Cardiac fibroblast (primary cell): ENCODE data around the gene ZNF665.
"Not testable (repeated sequence)": the region's sequence is repeated elsewhere in the genome, so short reads cannot be mapped to it uniquely, and the experiment has no call there.

Experiments used
- DNase-seq, 2 donors: peaks; one replicate each; pipeline versions ENCODE4 v3.0.0 to v3.0.0-alpha.2; 2010; ENCODE audit warnings: low read depth in 2 of 2
- H3K4me3 ChIP-seq, 2 donors: replicated peaks in 1 of 2; 1 replicate in 1 of 2; 2 replicates in 1 of 2; pipeline ENCODE4 v1.5.1; 2011; ENCODE audit warnings: low read depth in 2 of 2, low read length in 2 of 2, mild to moderate bottlenecking in 2 of 2, moderate library complexity in 1 of 2
- TF ChIP-seq, protein P1 (sequence below): IDR thresholded peaks from one replicate; pipeline ENCODE4 v1.5.1; 2011; ENCODE audit warnings: low read depth, mild to moderate bottlenecking, low read length, inconsistent platforms

Gene ZNF665

DNA sequence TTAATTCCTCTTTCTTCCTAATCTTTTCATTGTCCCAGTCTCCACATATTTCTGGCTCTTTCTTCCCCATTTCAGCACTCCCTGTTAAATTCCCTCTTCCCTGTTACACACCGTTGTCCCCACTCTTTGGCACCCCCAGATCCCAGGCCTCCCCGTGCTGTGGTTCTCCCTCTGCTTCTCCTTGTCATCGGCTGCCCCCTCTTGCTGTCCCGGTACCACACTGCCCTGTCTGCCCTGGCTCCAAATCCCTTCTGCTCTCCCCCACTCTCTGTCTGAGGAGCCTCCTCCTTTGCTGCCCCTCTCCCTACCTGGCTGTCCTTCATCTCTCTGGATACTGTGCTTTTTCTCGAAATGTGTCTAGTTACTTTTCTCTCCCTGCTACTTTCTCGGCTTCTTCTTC lies 61.4 kb downstream of the ZNF665 start:
- DNase-seq, result no peak
- TF ChIP-seq, protein P1, sequence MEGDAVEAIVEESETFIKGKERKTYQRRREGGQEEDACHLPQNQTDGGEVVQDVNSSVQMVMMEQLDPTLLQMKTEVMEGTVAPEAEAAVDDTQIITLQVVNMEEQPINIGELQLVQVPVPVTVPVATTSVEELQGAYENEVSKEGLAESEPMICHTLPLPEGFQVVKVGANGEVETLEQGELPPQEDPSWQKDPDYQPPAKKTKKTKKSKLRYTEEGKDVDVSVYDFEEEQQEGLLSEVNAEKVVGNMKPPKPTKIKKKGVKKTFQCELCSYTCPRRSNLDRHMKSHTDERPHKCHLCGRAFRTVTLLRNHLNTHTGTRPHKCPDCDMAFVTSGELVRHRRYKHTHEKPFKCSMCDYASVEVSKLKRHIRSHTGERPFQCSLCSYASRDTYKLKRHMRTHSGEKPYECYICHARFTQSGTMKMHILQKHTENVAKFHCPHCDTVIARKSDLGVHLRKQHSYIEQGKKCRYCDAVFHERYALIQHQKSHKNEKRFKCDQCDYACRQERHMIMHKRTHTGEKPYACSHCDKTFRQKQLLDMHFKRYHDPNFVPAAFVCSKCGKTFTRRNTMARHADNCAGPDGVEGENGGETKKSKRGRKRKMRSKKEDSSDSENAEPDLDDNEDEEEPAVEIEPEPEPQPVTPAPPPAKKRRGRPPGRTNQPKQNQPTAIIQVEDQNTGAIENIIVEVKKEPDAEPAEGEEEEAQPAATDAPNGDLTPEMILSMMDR, result no peak
- H3K4me3 ChIP-seq, result no peak overlapping the region

DNA sequence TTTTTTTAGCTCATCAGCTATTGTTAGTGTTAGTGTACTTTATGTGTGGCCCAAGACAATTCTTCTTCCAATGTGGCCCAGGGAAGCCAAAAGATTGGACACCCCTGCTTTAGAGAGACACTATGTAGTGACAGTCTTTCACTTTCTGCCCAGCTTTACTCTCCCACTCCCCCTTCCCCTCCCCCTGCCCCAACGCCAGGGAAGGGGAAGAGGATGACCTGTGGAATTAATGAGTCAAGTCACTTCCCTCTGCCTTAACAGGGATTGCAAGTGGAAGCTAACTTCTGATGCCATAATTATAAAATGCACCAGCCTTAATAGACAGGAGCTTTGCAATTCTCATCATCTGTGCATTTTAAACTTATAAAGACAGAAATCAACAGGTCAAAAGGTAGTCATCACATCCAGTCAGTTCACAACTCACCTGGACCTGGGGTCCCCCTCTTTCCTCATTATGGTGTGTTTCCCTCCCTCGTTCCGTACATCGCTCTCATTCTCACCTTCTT lies 62.0 kb downstream of the ZNF665 start:
- DNase-seq, result no peak
- TF ChIP-seq, protein P1, result no peak
- H3K4me3 ChIP-seq, result no peak overlapping the region

DNA sequence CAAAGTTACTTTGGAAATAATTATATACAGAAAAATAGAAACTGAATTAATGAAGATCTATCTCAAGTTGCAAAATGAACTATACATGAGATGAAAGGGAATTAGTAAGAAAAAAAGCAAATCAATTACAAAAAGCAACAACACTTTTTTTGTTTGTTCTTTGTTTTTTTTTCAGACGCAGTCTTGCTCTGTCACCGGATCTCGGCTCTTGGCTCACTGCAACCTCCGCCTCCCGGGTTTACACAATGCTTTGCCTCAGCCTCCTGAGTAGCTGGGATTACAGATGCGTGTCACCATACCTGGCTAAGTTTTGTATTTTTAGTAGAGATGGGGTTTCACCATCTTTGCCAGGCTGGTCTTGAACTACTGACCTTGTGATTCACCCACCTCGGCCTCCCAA lies 62.7 kb downstream of the ZNF665 start:
- no peak overlapping the region for H3K4me3 ChIP-seq
- no peak for DNase-seq
- TF ChIP-seq, protein P1, result no peak

GRCh38 chr19:53126733-53127526 lies 66.2 kb downstream of the ZNF665 start:
- not testable (repeated sequence) for DNase-seq, H3K4me3 ChIP-seq

DNA sequence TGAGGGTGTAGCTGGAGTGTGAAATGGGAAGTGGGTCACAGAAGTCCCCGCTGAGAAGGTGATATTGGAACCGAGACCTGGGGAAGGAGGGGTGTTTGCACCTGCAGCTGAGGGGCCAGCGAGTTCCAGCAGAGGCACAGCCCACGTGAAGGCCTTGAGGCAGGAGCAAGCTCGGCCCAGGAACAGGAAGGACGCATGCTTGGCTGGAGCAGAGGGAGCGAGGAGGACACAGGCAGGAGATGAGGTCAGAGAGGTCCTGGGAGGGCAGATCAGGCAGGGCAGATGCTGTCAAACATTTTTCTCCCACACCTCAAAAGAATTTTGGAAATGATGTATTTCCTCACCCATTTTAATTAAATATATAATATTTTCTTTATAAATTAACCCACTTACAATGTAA lies 69.8 kb downstream of the ZNF665 start:
- TF ChIP-seq, protein P1, result no peak

More for the DNA sequence above, 69.8 kb downstream of the ZNF665 start:
- H3K4me3 ChIP-seq, result no peak overlapping the region
- DNase-seq, result no peak
